Neural cell (in vitro differentiated cells): ENCODE data around the gene TMEM164. TPM values are rescaled to one million over a fixed set of nuclear protein-coding genes. Genes with fewer than 3 reads are reported as not detected.

ENCODE experiments used
- H2AFZ ChIP-seq: fragments of 200-600, 300-800 bp; sonication (generic), shearing (Covaris generic); 2 replicates; pipeline ENCODE4 v1.6.0; 2014; ENCODE audit warnings: low read depth, mild to moderate bottlenecking, antibody characterized with exemption, low read length, moderate library complexity
- H3F3A ChIP-seq: fragments of 200-600 bp; shearing (Covaris generic); 2 replicates; pipeline ENCODE4 v1.6.1; 2016; ENCODE audit warnings: mild to moderate bottlenecking, moderate library complexity, mixed read lengths, antibody characterized with exemption, low read length; ENCODE audit not compliant: insufficient read depth, poor library complexity, severe bottlenecking
- H3K27ac ChIP-seq: fragments of 200-600, 300-800 bp; sonication (generic), shearing (Covaris generic); 2 replicates; pipeline ENCODE4 v1.5.1; 2014; ENCODE audit warnings: mild to moderate bottlenecking, low read length, moderate library complexity
- H3K27me3 ChIP-seq: fragments of 300-800, 200-600 bp; sonication (generic), shearing (Covaris generic); 2 replicates; pipeline ENCODE4 v1.6.0; 2014; ENCODE audit warnings: mild to moderate bottlenecking, low read depth, low read length, moderate library complexity; ENCODE audit not compliant: insufficient read depth
- H3K36me3 ChIP-seq: fragments of 300-800, 200-600 bp; sonication (generic), shearing (Covaris generic); 2 replicates; pipeline ENCODE4 v1.5.1; 2014; ENCODE audit warnings: mild to moderate bottlenecking, antibody characterized with exemption, low read length, moderate library complexity; ENCODE audit not compliant: insufficient read depth
- H3K4me2 ChIP-seq: fragments of 300-800, 200-600 bp; sonication (generic), shearing (Covaris generic); 2 replicates; pipeline ENCODE4 v1.6.0; 2014; ENCODE audit warnings: mild to moderate bottlenecking, low read length
- H3K4me3 ChIP-seq: fragments of 300-800, 200-600 bp; sonication (generic), shearing (Covaris generic); 2 replicates; pipeline ENCODE4 v1.5.1; 2014; ENCODE audit warnings: mild to moderate bottlenecking, low read length, moderate library complexity
- H3K79me2 ChIP-seq: fragments of 200-600 bp; shearing (Covaris generic); replicated peaks from 2 replicates; pipeline ENCODE4 v1.6.0; 2014; ENCODE audit warnings: mild to moderate bottlenecking, low read length, moderate library complexity; ENCODE audit not compliant: insufficient read depth
- H3K9ac ChIP-seq: fragments of 300-800, 200-600 bp; sonication (generic), shearing (Covaris generic); 2 replicates; pipeline ENCODE4 v1.6.1; 2016; ENCODE audit warnings: mild to moderate bottlenecking, low read length, mixed read lengths
- H3K9me2 ChIP-seq: fragments of 200-600 bp; shearing (Covaris generic); 2 replicates; pipeline ENCODE4 v1.6.1; 2016; ENCODE audit warnings: mild to moderate bottlenecking, low read length, mixed read lengths; ENCODE audit not compliant: insufficient read depth
- H3K9me3 ChIP-seq: fragments of 200-600, 300-800 bp; sonication (generic), shearing (Covaris generic); 2 replicates; pipeline ENCODE4 v1.6.1; 2016; ENCODE audit warnings: mild to moderate bottlenecking, mixed run types, low read length, moderate library complexity, mixed read lengths
- H4K20me1 ChIP-seq: fragments of 200-600 bp; shearing (Covaris generic); 2 replicates; pipeline ENCODE4 v1.6.1; 2016; ENCODE audit warnings: mild to moderate bottlenecking, mixed run types; ENCODE audit not compliant: insufficient read depth
- CTCF ChIP-seq: fragments of 450-650 bp; IDR thresholded peaks from 2 replicates; pipeline ENCODE4 v1.5.1; 2014; ENCODE audit warnings: antibody characterized with exemption, mild to moderate bottlenecking, moderate library complexity; ENCODE audit not compliant: poor library complexity, severe bottlenecking
- EP300 ChIP-seq: fragments of 450-650 bp; conservative IDR thresholded peaks from 2 replicates; pipeline ENCODE4 v1.6.1; 2014; ENCODE audit warnings: antibody characterized with exemption, mild to moderate bottlenecking, moderate library complexity; ENCODE audit not compliant: poor library complexity, severe bottlenecking
- EZH2 ChIP-seq: fragments of 200-600, 300-800 bp; shearing (Covaris generic), sonication (generic); IDR thresholded peaks from 2 replicates; pipeline ENCODE4 v1.6.1; 2014; ENCODE audit warnings: antibody characterized with exemption, low read length, borderline replicate concordance, mild to moderate bottlenecking; ENCODE audit not compliant: insufficient read depth, poor library complexity, severe bottlenecking
- MXI1 ChIP-seq: fragments of 450-650 bp; conservative IDR thresholded peaks from 2 replicates; pipeline ENCODE4 v1.6.1; 2014; ENCODE audit warnings: antibody characterized with exemption, mild to moderate bottlenecking; ENCODE audit not compliant: poor library complexity, severe bottlenecking
- POLR2AphosphoS5 ChIP-seq: IDR thresholded peaks from 2 replicates; pipeline ENCODE4 v1.6.1; 2012
- RAD21 ChIP-seq: fragments of 450-650 bp; conservative IDR thresholded peaks from 2 replicates; pipeline ENCODE4 v1.6.1; 2014; ENCODE audit warnings: antibody characterized with exemption, mild to moderate bottlenecking, moderate library complexity
- SMC3 ChIP-seq: fragments of 450-650 bp; conservative IDR thresholded peaks from 2 replicates; pipeline ENCODE4 v1.6.1; 2014; ENCODE audit warnings: antibody characterized with exemption, mild to moderate bottlenecking, moderate library complexity; ENCODE audit not compliant: poor library complexity
- TAF1 ChIP-seq: IDR thresholded peaks from 2 replicates; pipeline ENCODE4 v1.6.1; 2012; ENCODE audit warnings: low read depth
- polyA plus RNA-seq: library from polyadenylated mRNA; depleted of rRNA; stranded (reverse); fragments of >200 nt; gene quantifications from 2 replicates; pipeline ENCODE4 v1.2.3, GENCODE V29; 2014
- TF ChIP-seq, protein P1 (sequence below): IDR thresholded peaks from 2 replicates; pipeline ENCODE4 v1.6.1; 2012; ENCODE audit warnings: borderline replicate concordance

Gene TMEM164
- polyA plus RNA-seq, 1 donor from 2014 or later = 52.8 TPM

DNA sequence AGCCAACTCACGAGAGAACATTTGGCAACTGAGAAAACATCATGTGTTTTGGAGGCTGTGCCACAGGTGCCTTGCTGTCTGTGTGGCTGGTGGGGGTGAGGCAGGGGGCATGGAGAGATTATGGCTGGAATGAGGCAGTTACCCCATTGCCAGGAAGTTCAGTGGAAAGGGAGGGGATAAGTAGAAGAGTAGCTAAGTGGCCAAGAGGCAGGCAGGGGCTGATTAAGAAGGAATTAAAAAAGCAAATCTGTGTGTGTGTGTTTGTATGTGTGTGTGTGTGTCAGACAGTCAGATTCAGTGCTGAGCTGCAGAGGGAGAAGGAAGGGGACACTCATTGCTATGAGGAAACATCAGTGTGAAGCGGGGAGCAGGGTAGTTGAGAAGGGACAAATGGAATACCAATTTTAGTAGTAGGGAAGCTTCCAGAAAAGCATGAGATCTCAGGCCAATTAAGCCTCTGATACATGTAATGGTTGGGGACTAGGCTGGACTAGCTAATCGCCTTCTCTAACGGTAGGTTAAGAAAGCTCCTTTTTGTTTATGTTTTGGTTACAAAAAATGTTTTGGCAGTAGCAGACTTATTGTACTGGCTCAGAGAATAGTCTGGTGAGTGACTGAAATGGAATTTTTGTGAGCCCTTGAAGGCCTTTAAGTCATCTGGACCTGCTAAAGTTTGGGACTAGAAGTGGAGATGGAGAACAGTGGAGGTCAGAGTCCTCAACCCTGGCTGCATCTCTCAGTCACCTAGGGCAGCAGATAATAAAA lies 18.5 kb downstream of the TMEM164 start:
- H4K20me1 ChIP-seq = no peaks in the 10 kb centered on the region
- H3K9me2 ChIP-seq = no peaks in the 10 kb centered on the region
- H2AFZ ChIP-seq = no peak overlapping the region
- TF ChIP-seq MXI1 (no peak), EZH2 (no peak), EP300 (no peak), SMC3 (no peak), CTCF (no peak)
- no peak overlapping the region for H3K4me3 ChIP-seq
- no peaks in the 10 kb centered on the region for H3K27me3 ChIP-seq
- H3K9me3 ChIP-seq = no peaks in the 10 kb centered on the region
- H3K4me2 ChIP-seq = no peak overlapping the region
- H3K9ac ChIP-seq = no peak overlapping the region
- no peaks in the 10 kb centered on the region for H3K79me2 ChIP-seq
- H3K36me3 ChIP-seq = no peaks in the 10 kb centered on the region
- H3F3A ChIP-seq = no peaks in the 10 kb centered on the region
- H3K27ac ChIP-seq = no peak overlapping the region

DNA sequence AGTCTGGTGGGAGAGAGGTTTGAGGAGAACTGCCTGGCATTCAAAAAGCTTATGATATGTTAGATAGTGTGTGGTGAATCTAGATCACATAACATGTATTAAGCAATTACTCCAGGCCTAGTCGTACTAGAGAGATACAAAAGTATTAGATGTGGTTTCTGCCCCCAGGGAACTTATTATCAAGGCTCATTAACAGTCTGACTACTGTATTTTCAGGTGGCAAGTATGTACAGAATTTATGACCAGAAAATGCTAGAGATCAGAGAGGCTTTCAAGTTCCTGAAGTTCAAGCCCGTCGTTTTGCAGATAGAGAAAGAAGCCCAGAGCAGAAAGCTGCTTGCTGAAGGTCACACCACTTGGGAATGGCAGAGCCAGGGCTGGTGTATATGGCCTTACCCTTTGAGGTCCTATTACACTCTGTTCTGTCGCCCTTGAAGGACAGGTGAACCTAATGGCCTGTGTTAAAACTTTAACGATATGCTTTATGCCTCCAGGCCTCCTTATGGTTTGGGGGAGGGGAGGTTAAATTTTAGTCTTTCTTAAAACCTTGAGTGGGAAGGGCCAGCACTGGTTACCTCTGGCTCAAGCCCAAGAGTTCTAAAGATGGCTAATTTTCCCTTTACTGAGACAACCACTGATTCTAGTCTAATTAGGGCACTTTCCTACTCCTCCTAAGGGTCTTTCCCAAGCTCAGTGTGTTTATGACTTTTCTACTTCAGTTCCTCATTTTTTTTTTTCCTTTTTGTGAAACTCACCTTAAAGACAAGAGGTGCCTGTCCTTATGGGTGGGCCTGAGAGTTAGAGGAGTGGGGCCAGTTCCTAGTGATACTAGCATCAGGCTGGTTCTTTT lies 19.9 kb downstream of the TMEM164 start:
- Histone ChIP-seq H3F3A (no peaks in the 10 kb centered on the region), H3K9ac (no peak overlapping the region), H3K36me3 (no peaks in the 10 kb centered on the region), H2AFZ (no peak overlapping the region), H3K4me3 (no peak overlapping the region), H3K27ac (no peak overlapping the region), H3K9me3 (no peaks in the 10 kb centered on the region), H3K79me2 (no peaks in the 10 kb centered on the region), H4K20me1 (no peaks in the 10 kb centered on the region), H3K9me2 (no peaks in the 10 kb centered on the region), H3K27me3 (no peaks in the 10 kb centered on the region), H3K4me2 (no peak overlapping the region)
- TF ChIP-seq MXI1 = no peak
- TF ChIP-seq, protein P1, sequence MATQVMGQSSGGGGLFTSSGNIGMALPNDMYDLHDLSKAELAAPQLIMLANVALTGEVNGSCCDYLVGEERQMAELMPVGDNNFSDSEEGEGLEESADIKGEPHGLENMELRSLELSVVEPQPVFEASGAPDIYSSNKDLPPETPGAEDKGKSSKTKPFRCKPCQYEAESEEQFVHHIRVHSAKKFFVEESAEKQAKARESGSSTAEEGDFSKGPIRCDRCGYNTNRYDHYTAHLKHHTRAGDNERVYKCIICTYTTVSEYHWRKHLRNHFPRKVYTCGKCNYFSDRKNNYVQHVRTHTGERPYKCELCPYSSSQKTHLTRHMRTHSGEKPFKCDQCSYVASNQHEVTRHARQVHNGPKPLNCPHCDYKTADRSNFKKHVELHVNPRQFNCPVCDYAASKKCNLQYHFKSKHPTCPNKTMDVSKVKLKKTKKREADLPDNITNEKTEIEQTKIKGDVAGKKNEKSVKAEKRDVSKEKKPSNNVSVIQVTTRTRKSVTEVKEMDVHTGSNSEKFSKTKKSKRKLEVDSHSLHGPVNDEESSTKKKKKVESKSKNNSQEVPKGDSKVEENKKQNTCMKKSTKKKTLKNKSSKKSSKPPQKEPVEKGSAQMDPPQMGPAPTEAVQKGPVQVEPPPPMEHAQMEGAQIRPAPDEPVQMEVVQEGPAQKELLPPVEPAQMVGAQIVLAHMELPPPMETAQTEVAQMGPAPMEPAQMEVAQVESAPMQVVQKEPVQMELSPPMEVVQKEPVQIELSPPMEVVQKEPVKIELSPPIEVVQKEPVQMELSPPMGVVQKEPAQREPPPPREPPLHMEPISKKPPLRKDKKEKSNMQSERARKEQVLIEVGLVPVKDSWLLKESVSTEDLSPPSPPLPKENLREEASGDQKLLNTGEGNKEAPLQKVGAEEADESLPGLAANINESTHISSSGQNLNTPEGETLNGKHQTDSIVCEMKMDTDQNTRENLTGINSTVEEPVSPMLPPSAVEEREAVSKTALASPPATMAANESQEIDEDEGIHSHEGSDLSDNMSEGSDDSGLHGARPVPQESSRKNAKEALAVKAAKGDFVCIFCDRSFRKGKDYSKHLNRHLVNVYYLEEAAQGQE = no peak
- TF ChIP-seq EP300 = no peak
- no peak for TF ChIP-seq CTCF
- TF ChIP-seq TAF1 = no peak
- no peak for TF ChIP-seq POLR2AphosphoS5
- no peak for TF ChIP-seq SMC3
- TF ChIP-seq EZH2 = no peak
- no peak for TF ChIP-seq RAD21
